CD4-positive, alpha-beta T cell (primary cell): ENCODE measurements around the gene BMS1. TPM values are rescaled to one million over a fixed set of nuclear protein-coding genes. Genes with fewer than 3 reads are reported as not detected.

Source experiments
- ATAC-seq: fragments of 200-7000 bp; cut with Tn5 transposase; one replicate; pipeline ENCODE4 v1.10.0; 2022; ENCODE audit warnings: mild to moderate bottlenecking; ENCODE audit not compliant: poor library complexity
- CTCF ChIA-PET: fragments of 350-600 bp; sonication (Branson Sonifier 250); formaldehyde crosslinking; loops from one replicate; lab custom pipeline; 2021; ENCODE audit warnings: antibody characterized with exemption, inconsistent platforms; lab: Charles Lee
- POLR2A ChIA-PET: fragments of 350-600 bp; sonication (Branson Sonifier 250); formaldehyde crosslinking; loops from one replicate; lab custom pipeline; 2021; ENCODE audit warnings: antibody characterized with exemption, inconsistent platforms; lab: Charles Lee
- DNase-seq, 14 experiments: peaks; one replicate each; pipeline ENCODE4 v3.0.0-alpha.2; 2013 to 2020; ENCODE audit warnings: mixed read lengths in 2 of 14
- H3K27ac ChIP-seq, 2 donors: one replicate each; pipeline versions ENCODE4 v1.5.1 to v1.7.0; 2013; ENCODE audit warnings: low read length in 2 of 2, low read depth in 1 of 2, mild to moderate bottlenecking in 1 of 2
- H3K27me3 ChIP-seq, 2 experiments: 1 replicate in 1 of 2; 2 replicates in 1 of 2; pipeline versions ENCODE4 v1.6.1 to v1.7.0; 2013; ENCODE audit warnings: low read length in 2 of 2, control low read depth in 1 of 2, mild to moderate bottlenecking in 1 of 2, moderate library complexity in 1 of 2; ENCODE audit not compliant: insufficient read depth in 2 of 2, control insufficient read depth in 1 of 2
- H3K36me3 ChIP-seq: one replicate; pipeline ENCODE4 v1.6.1; 2013; ENCODE audit warnings: low read length, control low read depth; ENCODE audit not compliant: insufficient read depth
- H3K4me1 ChIP-seq: one replicate; pipeline ENCODE4 v1.6.1; 2013; ENCODE audit warnings: low read length, control low read depth; ENCODE audit not compliant: insufficient read depth
- H3K4me3 ChIP-seq: one replicate; pipeline ENCODE4 v1.5.1; 2013; ENCODE audit warnings: mild to moderate bottlenecking, low read length, moderate library complexity
- H3K9me3 ChIP-seq, 2 experiments: 1 replicate in 1 of 2; 2 replicates in 1 of 2; pipeline versions ENCODE4 v1.6.1 to v1.7.0; 2013; ENCODE audit warnings: low read length in 2 of 2, mild to moderate bottlenecking in 2 of 2, control low read depth in 1 of 2, moderate library complexity in 1 of 2; ENCODE audit not compliant: control insufficient read depth in 1 of 2, insufficient read depth in 1 of 2
- H3K27ac Mint-ChIP-seq: one replicate; pipeline ENCODE4 v1.8.0; 2020; ENCODE audit warnings: mixed read lengths
- H3K27me3 Mint-ChIP-seq: one replicate; pipeline ENCODE4 v1.8.0; 2021; ENCODE audit warnings: mixed read lengths
- H3K36me3 Mint-ChIP-seq: one replicate; pipeline ENCODE4 v1.8.0; 2021; ENCODE audit warnings: low read depth, mixed read lengths
- H3K4me1 Mint-ChIP-seq: one replicate; pipeline ENCODE4 v1.8.0; 2021; ENCODE audit warnings: low read depth, mixed read lengths
- H3K4me3 Mint-ChIP-seq: one replicate; pipeline ENCODE4 v1.8.0; 2020; ENCODE audit warnings: mild to moderate bottlenecking, mixed read lengths
- H3K9me3 Mint-ChIP-seq: one replicate; pipeline ENCODE4 v1.8.0; 2020; ENCODE audit warnings: mixed read lengths
- intact Hi-C, 2 experiments: fragments of 100-400 bp; cut with DNase I in 1 of 2; cut with micrococcal nuclease in 1 of 2; formaldehyde crosslinking; loops; one replicate each; pipeline versions ENCODE4 v1.15.1 to v1.9.0; 2023 to 2025; cut with DNase I, micrococcal nuclease
- total RNA-seq, 174 experiments: library from RNA in 2 of 174; stranded (reverse) in 2 of 174; gene quantifications; one replicate each; pipeline ENCODE4 v1.2.3 and lab custom pipeline; 2021 to 2026
- TF ChIP-seq, protein P1 (sequence below): fragments of 200-600 bp; IDR thresholded peaks from one replicate; pipeline ENCODE4 v1.8.0; 2022; ENCODE audit warnings: antibody characterized with exemption, mild to moderate bottlenecking

The BMS1 gene
- total RNA-seq, 2 experiments from 2014 or later = 13.8 to 15.3 TPM

DNA sequence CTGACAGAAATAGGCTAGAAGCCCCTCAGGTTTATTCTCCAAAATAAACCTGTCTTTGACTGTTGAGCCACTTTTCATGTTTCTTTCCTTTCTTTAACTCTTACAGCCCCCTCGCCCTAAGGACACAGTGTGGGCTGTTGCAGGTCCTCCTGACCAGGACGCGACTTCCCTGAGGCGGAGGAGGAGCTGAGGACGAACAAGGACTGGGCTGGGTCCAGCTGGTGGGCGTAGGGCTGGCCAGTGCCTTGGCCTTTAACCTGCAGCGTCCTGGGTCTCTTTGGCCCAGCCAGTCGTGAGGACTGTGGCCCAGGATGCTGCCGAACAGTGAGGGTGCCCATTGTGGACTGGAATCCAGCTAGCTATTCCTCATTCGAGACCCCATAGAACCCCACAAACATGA lies 13.4 kb upstream of the BMS1 start:
- no peak for DNase-seq
- no peaks in the 10 kb centered on the region for H3K4me1 Mint-ChIP-seq
- H3K9me3 Mint-ChIP-seq = no peaks in the 10 kb centered on the region
- H3K27me3 ChIP-seq = peaks cover 7 to 10% of the 10 kb centered on the region in 2 experiments
- ChIA-PET CTCF (interaction anchor here (1.7 kb wide), 1 partner anchor 16 kb away, joined by 4 read pairs; no protein-coding TSS in a partner anchor), POLR2A (no interaction called here)
- H3K9me3 ChIP-seq = peaks cover 0 to 37% of the 10 kb centered on the region in 2 experiments
- H3K27ac Mint-ChIP-seq = no peak overlapping the region
- H3K4me3 ChIP-seq = no peak overlapping the region
- intact Hi-C loops = no loop called here
- no peaks in the 10 kb centered on the region for H3K4me1 ChIP-seq
- no peak for ATAC-seq
- no peak overlapping the region for H3K27ac ChIP-seq
- H3K4me3 Mint-ChIP-seq = no peak overlapping the region
- TF ChIP-seq, protein P1, sequence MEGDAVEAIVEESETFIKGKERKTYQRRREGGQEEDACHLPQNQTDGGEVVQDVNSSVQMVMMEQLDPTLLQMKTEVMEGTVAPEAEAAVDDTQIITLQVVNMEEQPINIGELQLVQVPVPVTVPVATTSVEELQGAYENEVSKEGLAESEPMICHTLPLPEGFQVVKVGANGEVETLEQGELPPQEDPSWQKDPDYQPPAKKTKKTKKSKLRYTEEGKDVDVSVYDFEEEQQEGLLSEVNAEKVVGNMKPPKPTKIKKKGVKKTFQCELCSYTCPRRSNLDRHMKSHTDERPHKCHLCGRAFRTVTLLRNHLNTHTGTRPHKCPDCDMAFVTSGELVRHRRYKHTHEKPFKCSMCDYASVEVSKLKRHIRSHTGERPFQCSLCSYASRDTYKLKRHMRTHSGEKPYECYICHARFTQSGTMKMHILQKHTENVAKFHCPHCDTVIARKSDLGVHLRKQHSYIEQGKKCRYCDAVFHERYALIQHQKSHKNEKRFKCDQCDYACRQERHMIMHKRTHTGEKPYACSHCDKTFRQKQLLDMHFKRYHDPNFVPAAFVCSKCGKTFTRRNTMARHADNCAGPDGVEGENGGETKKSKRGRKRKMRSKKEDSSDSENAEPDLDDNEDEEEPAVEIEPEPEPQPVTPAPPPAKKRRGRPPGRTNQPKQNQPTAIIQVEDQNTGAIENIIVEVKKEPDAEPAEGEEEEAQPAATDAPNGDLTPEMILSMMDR = no peak
- no peaks in the 10 kb centered on the region for H3K36me3 Mint-ChIP-seq
- H3K36me3 ChIP-seq = no peaks in the 10 kb centered on the region
- H3K27me3 Mint-ChIP-seq = peaks cover 49% of the 10 kb centered on the region

DNA sequence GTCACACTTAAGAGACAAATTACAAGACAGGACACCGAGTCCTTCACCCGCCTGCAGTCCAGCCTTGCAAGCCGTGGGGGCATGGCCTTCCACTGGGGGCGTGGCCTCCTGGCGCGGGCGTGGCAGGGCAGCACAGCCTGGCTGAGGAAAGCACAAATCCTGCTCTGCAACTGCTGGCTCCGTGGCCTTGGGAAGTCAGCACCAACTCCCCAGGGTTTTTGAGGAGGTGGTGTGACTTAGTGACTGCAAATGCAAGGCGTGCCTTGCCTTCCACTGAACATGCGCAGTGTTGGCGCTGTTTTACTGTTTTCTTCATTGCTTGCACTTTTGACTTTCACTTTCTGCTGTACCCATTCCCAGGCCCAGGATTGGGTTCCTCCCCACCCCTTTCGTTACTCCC lies 12.9 kb upstream of the BMS1 start:
- intact Hi-C loops = no loop called here
- CTCF ChIA-PET = interaction anchor here (1.7 kb wide), 1 partner anchor 16 kb away, joined by 4 read pairs; no protein-coding TSS in a partner anchor
- Histone ChIP-seq H3K27me3 (peaks cover 6 to 10% of the 10 kb centered on the region in 2 experiments), H3K27ac (no peak overlapping the region), H3K9me3 (peaks cover 0 to 37% of the 10 kb centered on the region in 2 experiments), H3K4me1 (no peaks in the 10 kb centered on the region), H3K4me3 (no peak overlapping the region), H3K36me3 (no peaks in the 10 kb centered on the region)
- POLR2A ChIA-PET = no interaction called here
- Mint-ChIP-seq H3K4me1 (no peaks in the 10 kb centered on the region), H3K4me3 (no peak overlapping the region), H3K36me3 (no peaks in the 10 kb centered on the region), H3K27me3 (peaks cover 48% of the 10 kb centered on the region), H3K9me3 (no peaks in the 10 kb centered on the region), H3K27ac (no peak overlapping the region)
- DNase-seq (no peak), ATAC-seq (no peak)
- TF ChIP-seq, protein P1 = no peak

DNA sequence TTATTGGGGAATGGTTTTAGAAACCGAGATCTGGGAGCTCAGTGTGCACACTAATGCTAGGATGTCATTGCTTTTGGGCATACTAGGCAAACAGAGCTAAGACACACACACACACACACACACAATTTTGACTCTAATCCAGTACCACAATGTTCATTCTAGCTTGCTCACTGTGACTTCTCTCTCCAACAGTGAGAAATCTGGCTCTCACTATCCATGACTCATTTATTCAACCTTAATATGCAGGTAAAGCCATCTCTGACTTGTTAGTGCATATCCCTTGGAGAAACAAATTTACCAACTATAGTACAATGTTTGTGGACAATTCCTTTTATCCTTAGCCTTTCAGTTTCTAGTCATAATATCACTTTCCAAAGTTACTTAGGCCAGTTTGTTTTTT lies 5.9 kb upstream of the BMS1 start:
- no peak for ATAC-seq
- Mint-ChIP-seq H3K9me3 (no peaks in the 10 kb centered on the region), H3K27ac (no peak overlapping the region), H3K4me3 (no peak overlapping the region), H3K27me3 (peaks cover 45% of the 10 kb centered on the region), H3K36me3 (no peaks in the 10 kb centered on the region), H3K4me1 (peaks cover 13% of the 10 kb centered on the region)
- Histone ChIP-seq H3K9me3 (peaks cover 0 to 17% of the 10 kb centered on the region in 2 experiments), H3K27me3 (peaks cover 0 to 9% of the 10 kb centered on the region in 2 experiments), H3K27ac (no peak overlapping the region), H3K36me3 (no peaks in the 10 kb centered on the region), H3K4me3 (no peak overlapping the region), H3K4me1 (peaks cover 5% of the 10 kb centered on the region)
- CTCF ChIA-PET = no interaction called here
- no peak for DNase-seq
- POLR2A ChIA-PET = no interaction called here
- TF ChIP-seq, protein P1 = no peak
- intact Hi-C loops = no loop called here
